NCI-H146 (cell line): ENCODE results near the gene MTFMT.
A peak's percentile ranks its signal among the peaks of the same experiment; 100 is the strongest.
"Not testable (repeated sequence)": the region's sequence is repeated elsewhere in the genome, so short reads cannot be mapped to it uniquely, and the experiment has no call there.

Experiments
- DNase-seq: peaks from one replicate; lab custom pipeline; 2025; lab: John Stamatoyannopoulos, UW

MTFMT gene

DNA sequence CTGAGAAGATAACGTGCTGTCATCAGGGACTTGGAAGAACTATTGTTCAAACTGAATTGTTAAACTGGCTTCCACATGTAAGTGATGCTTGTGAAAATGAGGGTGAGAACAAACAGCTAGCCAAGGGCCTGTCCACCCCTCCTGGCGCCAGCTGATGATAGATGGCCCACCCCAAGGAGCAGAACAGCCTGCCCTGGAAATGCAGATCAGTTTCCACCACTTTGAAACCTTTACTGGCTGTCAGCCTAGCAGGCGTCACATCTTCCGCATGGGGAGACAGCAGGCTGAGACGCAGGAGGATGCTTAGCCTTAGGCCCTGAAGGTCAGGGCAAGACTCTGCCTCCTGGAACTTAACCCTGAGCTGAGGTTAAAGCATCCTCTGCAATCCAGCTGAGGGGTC is 9.4 kb upstream of the MTFMT start:
- no peak for DNase-seq

DNA sequence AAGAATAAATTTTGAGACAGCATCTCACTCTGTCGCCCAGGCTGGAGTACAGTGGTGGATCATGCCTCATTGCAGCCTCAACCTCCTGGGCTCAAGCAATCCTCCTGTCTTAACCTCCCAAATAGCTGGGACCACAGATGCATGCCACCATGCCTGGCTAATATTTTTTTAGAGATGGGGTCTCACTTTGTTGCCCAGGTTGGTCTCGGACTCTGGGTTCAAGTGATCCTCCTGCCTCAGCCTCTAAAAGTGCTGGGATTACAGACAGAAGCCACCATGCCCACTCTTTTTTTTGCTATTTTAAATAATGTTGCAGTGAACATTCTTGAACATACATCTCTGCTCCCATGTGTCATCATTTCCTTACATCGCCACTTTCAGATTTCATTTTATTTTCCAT is 9.0 kb upstream of the MTFMT start:
- DNase-seq: no peak

DNA sequence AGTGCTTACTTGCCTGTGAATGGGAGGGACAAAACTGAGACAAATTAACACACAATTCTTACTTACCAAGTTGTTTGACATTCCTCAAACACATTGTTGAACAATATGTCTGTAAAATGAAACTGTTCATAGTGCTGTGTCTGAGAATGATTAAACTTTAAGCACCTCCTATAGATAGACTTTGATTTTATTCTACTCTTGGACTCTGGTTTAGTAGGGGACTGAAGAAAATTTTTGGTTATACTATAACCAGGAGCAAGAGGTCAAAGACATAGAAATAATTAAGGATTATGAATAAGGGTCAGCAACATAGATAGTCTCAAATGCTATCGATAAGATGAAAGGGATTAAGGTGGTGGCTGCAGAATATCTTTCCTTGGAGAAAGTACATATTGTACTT is 7.9 kb upstream of the MTFMT start:
- no peak for DNase-seq

DNA sequence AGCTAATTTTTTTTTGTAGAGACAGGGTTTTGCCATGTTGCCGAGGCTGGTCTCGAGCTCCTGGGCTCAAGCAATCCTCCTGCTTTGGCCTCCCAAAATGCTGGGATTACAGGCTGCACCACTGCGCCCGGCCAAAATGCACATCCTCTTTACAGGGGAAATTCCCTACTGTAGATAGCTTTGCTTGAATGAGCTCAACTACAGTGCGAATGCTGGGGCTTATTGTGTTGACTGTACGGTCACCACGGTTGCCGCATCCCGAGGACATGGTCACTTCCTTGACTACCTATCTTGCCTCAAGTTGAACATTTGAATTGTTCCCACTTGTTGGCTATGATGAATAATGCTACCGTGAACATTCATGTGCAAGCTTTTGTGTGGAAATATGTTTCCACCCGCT is 5.3 kb upstream of the MTFMT start:
- no peak for DNase-seq

DNA sequence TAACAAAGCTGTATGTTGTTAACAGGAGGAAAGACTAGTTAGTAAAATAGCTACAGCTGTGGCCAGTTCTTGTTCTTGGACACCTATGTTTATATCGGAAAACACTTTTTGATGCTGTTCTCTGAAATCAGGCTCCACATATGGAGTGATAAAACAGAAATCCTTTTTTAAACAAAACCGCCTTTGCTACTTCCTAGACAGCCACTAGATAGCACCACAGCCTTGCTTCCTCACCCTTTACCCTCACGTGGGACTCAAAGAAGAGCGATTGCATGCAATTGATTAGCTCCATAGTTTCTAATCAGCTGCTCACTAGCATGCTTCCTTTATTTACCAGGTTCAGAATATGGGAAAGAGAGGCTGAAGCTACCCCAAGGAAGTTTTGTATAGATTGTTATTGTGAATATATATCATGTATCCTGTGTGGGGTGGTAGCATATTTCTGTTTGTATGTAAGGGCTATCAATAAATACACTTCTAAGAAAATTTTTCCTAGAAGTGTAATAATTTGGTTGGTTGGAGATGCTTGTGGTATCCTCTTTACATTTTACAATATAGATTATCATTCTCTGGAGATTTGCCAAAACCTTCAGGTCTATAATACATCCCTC is 4.3 kb upstream of the MTFMT start:
- DNase-seq: peak; percentile 23

DNA sequence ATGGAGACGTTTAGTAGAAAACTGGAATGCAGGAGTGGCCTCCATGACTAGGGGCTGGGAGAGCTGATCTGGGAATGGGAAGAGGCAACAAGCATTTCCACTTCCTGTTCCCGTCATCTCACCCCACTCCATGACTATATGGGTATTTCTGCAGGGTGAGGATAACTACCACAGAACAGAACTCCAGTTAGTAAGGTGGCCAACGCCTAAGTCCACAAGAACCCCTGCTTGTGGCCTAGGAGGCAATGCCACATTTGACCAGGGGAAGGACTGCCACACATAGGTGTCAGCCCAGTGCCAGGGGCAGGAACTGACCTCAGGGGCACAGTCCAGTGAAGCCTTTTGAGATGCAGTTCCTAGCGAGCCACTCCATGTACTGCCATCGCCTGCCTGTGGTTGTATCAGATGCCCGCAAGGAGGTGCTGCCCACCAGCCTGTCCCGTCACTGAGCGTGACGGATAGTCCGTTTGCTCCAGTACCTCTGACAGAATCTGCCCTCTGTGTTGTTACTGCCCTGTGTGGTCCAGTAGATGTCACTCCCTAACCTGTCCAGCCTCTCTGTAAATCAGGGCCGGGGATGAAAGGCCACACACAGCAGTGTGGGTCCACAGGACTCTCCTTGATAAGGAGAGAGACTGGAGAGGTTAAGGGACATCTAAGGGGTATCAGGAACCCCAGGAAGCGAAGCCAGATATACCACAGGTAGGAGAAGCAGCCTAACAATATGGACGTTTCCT is 3.5 kb upstream of the MTFMT start:
- peak; percentile 63 for DNase-seq

DNA sequence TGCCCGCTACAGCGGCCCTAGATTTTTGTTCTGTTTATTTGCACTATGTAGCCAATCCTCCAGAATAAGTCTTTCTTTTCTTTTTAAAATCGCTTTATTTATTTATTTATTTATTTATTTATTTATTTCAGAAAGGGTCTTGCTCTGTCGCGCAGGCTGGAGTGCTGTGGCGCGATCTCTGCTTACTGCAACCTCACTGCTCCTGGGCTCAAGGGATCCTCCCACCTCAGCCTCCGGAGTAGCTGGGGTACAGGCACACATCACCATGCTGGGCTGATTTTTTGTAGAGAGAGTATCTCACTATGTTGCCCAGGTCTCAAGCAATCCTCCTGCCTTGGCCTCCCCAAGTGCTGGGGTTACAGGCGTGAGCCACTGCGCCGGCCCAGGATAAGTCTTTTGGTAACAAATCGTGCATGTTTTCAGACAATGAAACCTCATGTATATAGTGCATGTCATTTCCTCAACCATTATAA is 333 bp upstream of the MTFMT start:
- no peak for DNase-seq

DNA sequence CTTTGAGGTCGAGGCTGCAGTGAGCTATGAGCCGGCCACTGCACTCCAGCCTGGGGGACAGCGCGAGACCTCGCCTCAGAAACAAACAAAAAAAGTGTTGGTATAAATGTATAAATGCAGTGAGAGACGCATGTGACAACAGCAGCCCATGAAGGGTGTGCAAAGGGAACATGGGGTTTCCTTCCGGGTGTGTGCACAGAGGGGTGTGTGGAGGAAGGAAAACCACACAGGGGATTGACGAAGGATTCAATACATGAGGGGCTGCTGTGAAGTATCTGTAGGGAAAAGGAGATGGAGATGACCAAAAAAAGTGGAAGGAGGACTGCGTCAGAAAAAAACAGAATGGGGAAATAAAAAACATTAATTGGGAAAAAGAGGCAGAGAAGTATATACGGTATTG is 1.1 kb downstream of the MTFMT start:
- DNase-seq: no peak

DNA sequence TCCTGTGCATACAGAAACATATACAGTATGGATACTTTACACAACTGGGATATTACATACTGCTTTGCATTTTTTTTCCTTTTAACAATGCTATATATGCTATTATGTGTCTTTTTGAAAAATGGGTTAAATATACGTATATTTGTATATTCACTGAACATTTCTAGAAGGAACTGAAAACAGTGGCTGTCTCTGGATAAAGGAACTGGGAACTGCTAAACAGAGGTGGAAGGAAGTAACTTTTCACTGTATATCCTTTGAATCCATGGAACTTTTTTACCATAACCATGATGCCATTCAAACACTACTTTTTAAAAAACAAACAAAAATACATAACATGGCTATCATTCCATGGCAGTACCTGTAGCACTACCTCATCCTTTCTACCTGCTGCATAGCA is 1.8 kb downstream of the MTFMT start:
- DNase-seq: no peak

DNA sequence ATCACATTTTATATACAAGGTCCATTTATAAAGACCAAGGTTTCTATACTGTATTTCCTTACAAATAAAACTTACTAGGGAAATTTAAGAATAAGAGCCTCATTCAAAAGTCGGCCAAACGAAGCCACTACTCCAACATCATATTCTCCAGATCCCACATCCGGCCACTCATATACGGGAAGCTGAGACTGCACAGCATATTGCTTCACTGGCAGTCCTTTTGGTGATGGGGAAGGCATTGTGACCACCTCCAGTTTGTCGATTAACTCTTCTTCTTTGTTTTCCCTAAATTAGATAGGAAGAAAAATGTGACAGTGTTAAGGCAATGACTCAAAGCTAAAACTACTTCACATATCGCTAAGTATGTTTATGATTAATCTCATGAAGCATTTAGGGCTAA is 2.7 kb downstream of the MTFMT start:
- DNase-seq: no peak

DNA sequence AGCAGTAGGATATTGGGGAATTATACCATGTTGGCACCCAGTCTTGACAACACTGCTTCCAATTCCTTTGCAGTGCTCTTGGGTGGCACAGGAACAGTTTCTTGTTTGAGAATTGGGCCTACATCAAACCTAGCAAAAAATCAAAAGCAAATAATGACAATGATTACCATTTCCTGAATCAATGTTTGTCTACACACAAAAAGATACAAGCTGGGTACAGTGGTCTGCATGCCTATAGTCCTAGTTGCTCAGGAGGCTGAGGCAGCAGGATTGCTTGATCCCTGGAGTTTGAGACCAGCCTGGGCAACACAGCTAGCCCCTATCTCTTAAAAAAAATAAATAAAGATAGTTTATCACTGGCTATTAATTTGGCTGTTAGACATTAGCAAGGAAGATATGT is 8.0 kb downstream of the MTFMT start:
- no peak for DNase-seq

DNA sequence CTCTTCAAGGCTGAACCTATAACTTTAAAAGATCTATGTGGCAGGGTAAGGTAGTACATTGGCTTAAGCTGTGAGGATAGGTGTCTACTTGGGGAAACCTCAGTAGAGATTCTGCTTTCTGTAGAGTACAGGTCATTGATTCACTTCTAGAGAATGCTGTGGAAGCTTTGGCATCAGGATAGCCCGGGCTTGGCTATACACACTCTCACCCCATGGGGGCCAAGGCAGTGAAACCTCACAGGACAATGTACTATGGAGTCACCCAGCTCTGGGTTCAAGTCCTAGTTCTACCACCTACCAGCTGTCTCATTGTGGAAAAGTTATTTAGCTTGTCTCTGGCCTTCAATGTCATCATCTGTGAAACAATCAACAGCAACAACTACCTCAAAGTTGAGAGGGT is 9.0 kb downstream of the MTFMT start:
- DNase-seq: no peak

DNA sequence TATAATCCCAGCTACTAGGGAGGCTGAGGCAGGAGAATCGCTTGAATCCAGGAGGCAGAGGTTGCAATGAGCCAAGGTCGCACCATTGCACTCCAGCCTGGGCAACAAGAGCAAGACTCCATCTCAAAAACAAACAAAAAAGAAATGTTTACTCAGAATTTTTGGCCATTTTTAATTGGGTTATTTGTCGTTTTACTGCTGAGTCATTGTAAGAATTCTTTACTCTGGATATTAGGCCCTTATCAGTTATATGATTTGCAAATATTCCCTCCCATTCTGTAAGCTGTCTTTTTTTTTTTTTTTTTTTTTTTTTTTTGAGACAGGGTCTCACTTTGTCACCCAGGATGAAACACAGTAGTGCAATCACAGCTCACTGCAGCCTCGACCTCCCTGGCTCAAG is 18.2 kb downstream of the MTFMT start:
- DNase-seq: not testable (repeated sequence)

DNA sequence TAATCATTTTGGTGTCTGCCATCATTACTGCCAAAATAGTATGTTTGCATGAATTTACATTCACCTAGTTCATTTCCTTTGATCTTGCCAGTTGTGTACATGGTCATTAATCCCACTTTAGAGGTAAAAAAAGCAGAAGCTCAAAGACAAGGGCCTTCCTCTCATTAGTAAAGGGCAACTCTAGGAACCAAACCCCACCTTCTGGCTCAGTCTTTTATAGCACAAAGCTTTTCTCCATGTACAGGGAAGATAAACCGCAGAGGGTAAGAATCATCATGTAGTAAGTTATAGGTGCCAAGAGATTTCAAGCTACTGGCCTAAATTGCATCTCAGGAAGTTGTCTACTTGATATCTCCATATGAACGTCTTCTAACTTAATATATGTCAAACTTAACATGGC is 20.5 kb downstream of the MTFMT start:
- no peak for DNase-seq

DNA sequence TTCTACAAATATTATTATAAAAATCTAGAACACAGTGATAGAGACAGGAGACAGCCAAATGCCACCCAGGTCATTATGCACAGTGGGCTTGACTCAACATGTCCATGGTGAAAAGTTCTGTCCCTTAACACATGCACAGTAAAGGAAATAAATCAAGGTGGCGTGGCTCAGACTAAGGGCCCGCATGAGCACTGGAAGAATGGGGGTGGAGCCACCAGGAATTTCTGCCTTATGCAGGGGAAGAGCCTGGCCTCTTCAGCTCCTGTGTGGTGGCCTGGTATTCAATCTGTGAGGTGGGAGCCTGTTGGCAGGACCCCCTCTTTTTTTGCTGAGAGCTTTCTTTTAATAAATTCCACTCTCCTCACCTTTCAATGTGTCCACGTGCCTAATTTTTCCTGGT is 22.6 kb downstream of the MTFMT start:
- DNase-seq: no peak

DNA sequence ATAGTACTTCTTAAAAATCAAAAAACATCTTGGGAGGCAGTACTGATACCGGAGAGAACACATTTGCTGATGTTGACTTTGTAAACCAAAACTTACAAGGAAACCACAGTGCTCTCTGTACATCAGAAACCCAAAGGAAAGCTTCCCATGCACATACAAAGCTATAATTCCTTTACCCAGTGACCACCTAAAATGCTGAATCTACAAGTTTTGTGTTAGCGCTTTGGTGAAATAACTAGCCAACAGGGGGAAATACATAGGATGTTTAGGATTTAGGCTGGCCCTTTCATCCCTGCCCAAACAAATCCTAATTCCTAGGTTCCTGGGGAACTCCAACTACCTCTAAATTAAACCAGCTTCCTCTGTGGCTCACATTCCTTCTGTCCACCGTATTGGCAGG is 24.4 kb downstream of the MTFMT start:
- no peak for DNase-seq

DNA sequence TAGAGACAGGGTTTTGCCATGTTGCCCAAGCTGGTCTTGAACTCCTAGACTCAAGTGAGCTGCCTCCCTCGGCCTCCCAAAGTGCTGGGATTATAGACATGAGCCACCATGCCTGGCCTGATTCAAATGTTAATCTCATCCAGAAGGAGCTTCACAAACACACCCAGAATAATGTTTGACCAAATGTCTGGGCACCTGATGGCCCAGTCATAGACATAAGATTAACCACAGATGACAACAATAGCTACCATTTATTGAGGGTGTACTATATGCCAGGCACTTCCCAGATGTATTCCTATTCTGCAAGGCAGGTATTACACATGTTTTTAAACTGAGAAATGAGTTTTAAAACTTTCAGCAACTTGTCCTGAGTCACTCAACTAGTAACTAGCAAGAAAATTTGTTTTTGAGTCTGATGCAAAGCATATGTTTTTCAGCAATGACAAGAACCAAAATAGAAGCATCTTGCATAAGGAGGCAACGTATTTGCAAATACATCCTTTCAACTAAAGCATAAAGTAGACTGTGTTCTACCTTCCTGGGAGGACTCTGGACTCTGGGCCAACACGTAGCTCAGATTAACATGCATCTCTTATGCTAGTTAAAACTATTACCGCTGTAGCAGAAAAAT is 31.6 kb downstream of the MTFMT start:
- DNase-seq: no peak

DNA sequence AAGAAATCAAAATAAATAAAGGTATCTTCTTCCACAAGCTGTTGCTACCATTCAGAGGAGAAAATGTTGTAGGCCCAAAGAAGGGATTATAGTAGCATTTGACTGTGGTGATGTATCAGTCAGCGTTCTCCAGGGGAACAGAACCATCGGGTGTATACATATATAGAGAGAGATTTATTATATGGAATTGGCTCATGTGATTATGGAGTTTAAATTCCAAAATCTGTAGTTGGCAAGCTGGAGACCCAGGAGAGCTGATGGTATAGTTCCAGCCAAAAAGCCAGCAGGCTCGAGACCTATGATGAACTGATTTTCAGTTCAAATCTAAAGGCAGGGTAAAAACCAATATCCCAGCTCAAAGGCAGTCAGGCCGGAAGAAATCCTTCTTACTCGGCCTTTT is 32.4 kb downstream of the MTFMT start:
- DNase-seq: no peak

DNA sequence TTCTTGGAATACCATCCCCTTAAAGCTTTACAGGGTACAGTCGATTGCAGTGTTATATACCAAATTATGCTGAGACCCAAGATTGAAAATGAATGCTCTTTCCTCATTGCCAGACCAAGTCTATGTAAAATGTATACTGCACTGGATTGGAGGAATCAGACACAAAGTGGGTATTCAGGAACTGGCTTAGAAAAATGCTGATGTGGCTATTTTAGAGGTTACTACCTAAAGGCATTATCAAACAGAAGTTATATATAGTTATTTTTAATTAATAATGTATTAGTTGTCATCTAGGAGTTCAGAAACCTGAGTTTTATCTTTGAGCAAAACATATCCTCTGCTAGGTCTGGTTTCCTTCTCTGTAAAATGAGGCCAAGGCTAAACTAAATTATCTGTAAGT is 36.1 kb downstream of the MTFMT start:
- DNase-seq: no peak

DNA sequence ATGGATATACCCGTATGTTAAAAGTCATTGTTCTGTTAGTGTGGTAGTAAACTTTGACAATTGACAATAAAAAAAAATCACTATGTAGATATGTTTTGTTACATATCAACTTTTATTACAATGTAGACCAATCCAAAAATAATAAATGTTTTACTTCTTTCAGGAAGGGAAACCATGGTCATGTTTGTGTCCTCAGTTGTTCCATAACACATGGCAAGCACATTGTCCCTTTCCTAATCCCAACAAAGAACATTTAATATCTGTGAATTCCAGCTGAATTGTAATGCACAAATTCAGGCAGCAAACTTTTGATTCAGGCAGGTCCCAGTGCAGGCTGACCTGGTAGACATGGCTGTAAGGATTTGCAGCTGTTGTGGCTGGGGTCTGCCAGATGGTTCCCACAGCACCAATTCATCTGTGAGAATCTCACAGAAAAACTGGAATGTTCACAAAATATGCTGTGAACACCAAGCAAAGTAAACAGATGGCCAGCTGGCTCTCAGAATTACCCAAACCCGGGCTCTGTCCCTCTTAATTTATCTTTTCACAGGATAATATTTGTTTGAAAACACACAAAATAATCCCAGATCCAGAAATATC is 37.8 kb downstream of the MTFMT start:
- no peak for DNase-seq

DNA sequence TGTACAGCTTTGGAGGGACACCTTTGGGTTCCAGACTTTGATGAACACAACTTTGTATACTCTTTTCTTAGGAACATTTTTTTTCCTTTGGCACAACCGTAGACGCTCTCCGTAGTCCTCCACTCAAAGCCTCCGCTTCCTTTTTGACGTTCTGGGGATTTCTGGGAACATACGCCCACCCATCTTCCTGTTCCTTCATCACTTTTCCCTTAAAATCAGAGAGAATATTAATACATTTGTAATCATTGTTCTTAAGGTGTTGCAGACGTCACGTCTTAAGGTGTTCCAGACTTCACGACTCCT is 39.3 kb downstream of the MTFMT start:
- no peak for DNase-seq

DNA sequence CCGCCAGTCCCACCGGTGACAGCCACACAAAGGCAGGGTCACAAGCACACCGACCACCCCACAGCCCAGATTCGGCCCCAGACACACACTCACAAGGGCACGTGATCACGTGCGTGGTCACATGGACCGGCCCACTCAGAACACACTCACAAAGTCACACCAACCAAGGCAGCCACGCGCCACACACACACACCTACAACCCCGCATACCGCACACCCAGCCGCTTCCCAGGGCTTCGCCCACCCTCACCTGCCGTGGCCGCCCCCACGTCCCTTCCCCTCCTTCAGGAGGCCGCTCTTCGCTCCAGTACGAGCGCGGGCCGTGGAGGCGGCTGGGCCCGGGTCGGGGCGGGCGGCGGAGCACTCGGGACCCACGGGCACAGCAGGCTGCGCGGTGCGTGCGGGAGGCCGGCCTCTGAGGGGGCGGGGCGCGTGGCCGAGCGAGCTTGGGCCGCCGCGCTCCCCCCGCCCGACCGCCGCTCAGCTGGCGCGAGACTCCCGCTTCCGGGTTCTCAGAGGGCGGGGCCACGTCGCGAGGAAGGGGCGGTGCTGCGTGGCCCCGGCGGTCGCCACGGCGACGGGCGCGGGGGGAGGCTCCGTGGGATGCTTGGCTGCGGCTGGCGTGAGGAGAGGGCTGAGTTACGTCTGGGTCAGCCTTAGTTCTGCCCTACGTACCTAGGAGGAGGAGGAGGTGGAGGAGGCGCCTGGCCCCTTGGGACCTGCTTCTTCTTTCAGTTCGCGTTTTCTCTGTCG is 39.8 kb downstream of the MTFMT start, which contains the start of gene SPG21:
TSS of gene SPG21 (minus strand) at position 499 of the 752 bp plus-strand sequence. CDS start 6,345 bp downstream, outside the sequence.
- peak; percentile 83 for DNase-seq
